Measurements from ENCODE around the gene APOA4. TPM values are rescaled to one million over a fixed set of nuclear protein-coding genes. Genes with fewer than 3 reads are reported as not detected.
"Not testable (repeated sequence)": the region's sequence is repeated elsewhere in the genome, so short reads cannot be mapped to it uniquely, and the experiment has no call there.

Gene APOA4
- total RNA-seq, 2 experiments from 2014 or later = not detected

- Mint-ChIP-seq H3K4me1 (ENCODE audit: low read depth) (peaks cover 12% of the 10 kb centered on the region), H3K4me3 (peak overlapping the region; percentile 63), H3K27me3 (no peaks in the 10 kb centered on the region), H3K9me3 (no peaks in the 10 kb centered on the region), H3K36me3 (no peaks in the 10 kb centered on the region), H3K27ac (no peak overlapping the region)
- ChIA-PET POLR2A (interaction anchor here (0.5 to 2.0 kb wide), 14 partner anchors 15 to 308 kb away, joined by 3 to 9 read pairs (median 4); partner anchors contain the start of genes APOA5, BUD13, PAFAH1B2 and ZPR1), CTCF (interaction anchor here (0.7 to 3.4 kb wide), 53 partner anchors 8 to 396 kb away, joined by 3 to 187 read pairs (median 4); partner anchors contain the start of genes APOA4, APOA5, BUD13 and PAFAH1B2)
- intact Hi-C loops (cut with micrococcal nuclease) = loop anchor here (1.0 to 5.0 kb wide), 2 partner anchors 45 to 104 kb away; partner anchors contain the start of gene APOA5
- DNase-seq = peak; percentile 88
Measured at GRCh38 chr11:116835791-116836631, 12.9 kb upstream of the APOA4 start.

GRCh38 chr11:116835042-116835772, 12.1 kb upstream of the APOA4 start:
- Mint-ChIP-seq H3K27me3 (no peaks in the 10 kb centered on the region), H3K4me3 (peak overlapping the region; percentile 63), H3K36me3 (no peaks in the 10 kb centered on the region), H3K27ac (no peak overlapping the region), H3K4me1 (ENCODE audit: low read depth) (peaks cover 12% of the 10 kb centered on the region), H3K9me3 (no peaks in the 10 kb centered on the region)
- ChIA-PET POLR2A (interaction anchor here (0.5 to 2.0 kb wide), 10 partner anchors 16 to 309 kb away, joined by 3 to 9 read pairs (median 4); partner anchors contain the start of genes APOA5, PAFAH1B2 and ZPR1), CTCF (interaction anchor here (0.7 to 3.4 kb wide), 48 partner anchors 9 to 397 kb away, joined by 3 to 187 read pairs (median 5); partner anchors contain the start of genes APOA4, APOA5, BUD13 and PAFAH1B2)
- intact Hi-C loops (cut with micrococcal nuclease) = loop anchor here (5.0 kb wide), 1 partner anchor 103 kb away; no protein-coding TSS in a partner anchor
- DNase-seq = no peak

GRCh38 chr11:116834535-116835041, 11.5 kb upstream of the APOA4 start:
- H3K9me3 Mint-ChIP-seq, H3K4me3 Mint-ChIP-seq, H3K27ac Mint-ChIP-seq, H3K36me3 Mint-ChIP-seq, DNase-seq, H3K27me3 Mint-ChIP-seq, POLR2A ChIA-PET: not testable (repeated sequence)
- H3K4me1 Mint-ChIP-seq (ENCODE audit: low read depth) = peaks cover 12% of the 10 kb centered on the region
- intact Hi-C loops (cut with micrococcal nuclease) = loop anchor here (5.0 kb wide), 1 partner anchor 102 kb away; no protein-coding TSS in a partner anchor
- CTCF ChIA-PET = interaction anchor here (2.3 to 3.4 kb wide), 2 partner anchors 44 to 92 kb away, joined by 14 to 187 read pairs; partner anchors contain the start of genes APOA5 and ZPR1

DNA sequence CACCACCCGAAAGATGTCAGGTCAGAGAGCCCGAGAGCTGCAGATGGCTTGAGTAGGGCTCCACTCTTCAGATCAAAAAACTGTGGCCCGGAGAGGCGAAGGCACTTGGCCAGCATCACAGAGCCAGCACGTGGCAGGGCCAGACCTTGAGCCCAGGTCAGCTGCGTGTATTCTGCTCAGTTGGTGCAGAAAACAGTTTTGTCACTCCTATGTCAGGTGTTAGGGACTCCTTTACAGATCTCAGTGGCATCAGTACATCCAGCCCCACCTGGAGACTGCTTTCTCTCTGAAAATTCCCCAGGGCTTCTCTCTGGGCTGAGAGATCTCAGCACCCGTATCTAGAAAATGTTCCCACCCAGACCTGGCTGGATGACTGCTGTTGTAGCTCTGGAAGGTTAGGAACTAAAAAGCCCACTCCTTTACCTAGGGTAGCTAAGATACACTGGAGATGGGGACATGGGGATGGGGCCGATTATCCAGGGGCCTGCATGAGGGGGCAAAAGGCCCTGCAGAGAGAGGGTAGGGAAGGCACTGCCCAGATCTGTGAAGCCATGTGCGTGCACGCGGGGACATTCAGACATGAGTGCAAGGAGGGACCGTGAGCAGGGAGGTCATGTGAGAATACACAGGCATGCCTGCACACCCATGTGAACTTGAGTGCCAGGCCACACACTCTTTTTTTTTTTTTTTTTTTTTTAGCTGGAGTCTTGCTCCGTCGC, 10.9 kb upstream of the APOA4 start:
- ChIA-PET POLR2A (interaction anchor here (0.7 kb wide), 1 partner anchor 115 kb away, joined by 3 read pairs; no protein-coding TSS in a partner anchor), CTCF (interaction anchor here (2.0 kb wide), 1 partner anchor 43 kb away, joined by 11 read pairs; the partner anchor contains the start of gene APOA5)
- DNase-seq = no peak
- Mint-ChIP-seq H3K4me1 (ENCODE audit: low read depth) (peaks cover 12% of the 10 kb centered on the region), H3K36me3 (no peaks in the 10 kb centered on the region), H3K27ac (no peak overlapping the region), H3K4me3 (no peak overlapping the region), H3K27me3 (no peaks in the 10 kb centered on the region), H3K9me3 (no peaks in the 10 kb centered on the region)
- intact Hi-C loops (cut with micrococcal nuclease) = no loop called here

DNA sequence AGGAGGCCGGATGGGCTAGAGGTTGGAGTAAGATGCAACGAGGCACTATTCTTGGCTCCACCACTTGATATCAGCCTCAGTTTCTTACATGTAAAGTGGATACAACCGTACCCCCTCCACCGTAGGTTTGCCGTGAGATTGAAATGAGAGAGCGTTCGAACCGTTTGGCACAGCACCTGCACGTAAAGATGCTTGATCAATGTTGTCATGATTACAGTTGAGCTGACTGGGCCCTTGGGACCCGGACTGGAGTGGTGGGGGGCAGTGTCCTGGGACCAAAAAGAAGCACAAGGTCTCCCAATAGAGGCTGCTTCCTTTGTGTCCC, 10.3 kb upstream of the APOA4 start:
- H3K4me1 Mint-ChIP-seq (ENCODE audit: low read depth) = peaks cover 12% of the 10 kb centered on the region
- ChIA-PET POLR2A (interaction anchor here (0.7 kb wide), 1 partner anchor 115 kb away, joined by 3 read pairs; no protein-coding TSS in a partner anchor), CTCF (interaction anchor here (2.0 kb wide), 1 partner anchor 43 kb away, joined by 11 read pairs; the partner anchor contains the start of gene APOA5)
- no peaks in the 10 kb centered on the region for H3K36me3 Mint-ChIP-seq
- H3K4me3 Mint-ChIP-seq = no peak overlapping the region
- H3K27me3 Mint-ChIP-seq = no peaks in the 10 kb centered on the region
- intact Hi-C loops (cut with micrococcal nuclease) = no loop called here
- no peaks in the 10 kb centered on the region for H3K9me3 Mint-ChIP-seq
- H3K27ac Mint-ChIP-seq = no peak overlapping the region
- DNase-seq = no peak

DNA sequence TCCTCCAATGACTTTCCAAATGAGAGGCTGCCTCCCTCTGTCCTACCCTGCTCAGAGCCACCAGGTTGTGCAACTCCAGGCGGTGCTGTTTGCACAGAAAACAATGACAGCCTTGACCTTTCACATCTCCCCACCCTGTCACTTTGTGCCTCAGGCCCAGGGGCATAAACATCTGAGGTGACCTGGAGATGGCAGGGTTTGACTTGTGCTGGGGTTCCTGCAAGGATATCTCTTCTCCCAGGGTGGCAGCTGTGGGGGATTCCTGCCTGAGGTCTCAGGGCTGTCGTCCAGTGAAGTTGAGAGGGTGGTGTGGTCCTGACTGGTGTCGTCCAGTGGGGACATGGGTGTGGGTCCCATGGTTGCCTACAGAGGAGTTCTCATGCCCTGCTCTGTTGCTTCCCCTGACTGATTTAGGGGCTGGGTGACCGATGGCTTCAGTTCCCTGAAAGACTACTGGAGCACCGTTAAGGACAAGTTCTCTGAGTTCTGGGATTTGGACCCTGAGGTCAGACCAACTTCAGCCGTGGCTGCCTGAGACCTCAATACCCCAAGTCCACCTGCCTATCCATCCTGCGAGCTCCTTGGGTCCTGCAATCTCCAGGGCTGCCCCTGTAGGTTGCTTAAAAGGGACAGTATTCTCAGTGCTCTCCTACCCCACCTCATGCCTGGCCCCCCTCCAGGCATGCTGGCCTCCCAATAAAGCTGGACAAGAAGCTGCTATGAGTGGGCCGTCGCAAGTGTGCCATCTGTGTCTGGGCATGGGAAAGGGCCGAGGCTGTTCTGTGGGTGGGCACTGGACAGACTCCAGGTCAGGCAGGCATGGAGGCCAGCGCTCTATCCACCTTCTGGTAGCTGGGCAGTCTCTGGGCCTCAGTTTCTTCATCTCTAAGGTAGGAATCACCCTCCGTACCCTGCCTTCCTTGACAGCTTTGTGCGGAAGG, 9.5 kb upstream of the APOA4 start:
- no peak for DNase-seq
- H3K27ac Mint-ChIP-seq = no peak overlapping the region
- H3K9me3 Mint-ChIP-seq = no peaks in the 10 kb centered on the region
- intact Hi-C loops (cut with micrococcal nuclease) = no loop called here
- H3K4me3 Mint-ChIP-seq = no peak overlapping the region
- H3K27me3 Mint-ChIP-seq = no peaks in the 10 kb centered on the region
- H3K4me1 Mint-ChIP-seq (ENCODE audit: low read depth) = peaks cover 12% of the 10 kb centered on the region
- POLR2A ChIA-PET = interaction anchor here (0.7 kb wide), 1 partner anchor 114 kb away, joined by 3 read pairs; no protein-coding TSS in a partner anchor
- CTCF ChIA-PET = interaction anchor here (2.0 kb wide), 1 partner anchor 42 kb away, joined by 11 read pairs; the partner anchor contains the start of gene APOA5
- H3K36me3 Mint-ChIP-seq = no peaks in the 10 kb centered on the region

DNA sequence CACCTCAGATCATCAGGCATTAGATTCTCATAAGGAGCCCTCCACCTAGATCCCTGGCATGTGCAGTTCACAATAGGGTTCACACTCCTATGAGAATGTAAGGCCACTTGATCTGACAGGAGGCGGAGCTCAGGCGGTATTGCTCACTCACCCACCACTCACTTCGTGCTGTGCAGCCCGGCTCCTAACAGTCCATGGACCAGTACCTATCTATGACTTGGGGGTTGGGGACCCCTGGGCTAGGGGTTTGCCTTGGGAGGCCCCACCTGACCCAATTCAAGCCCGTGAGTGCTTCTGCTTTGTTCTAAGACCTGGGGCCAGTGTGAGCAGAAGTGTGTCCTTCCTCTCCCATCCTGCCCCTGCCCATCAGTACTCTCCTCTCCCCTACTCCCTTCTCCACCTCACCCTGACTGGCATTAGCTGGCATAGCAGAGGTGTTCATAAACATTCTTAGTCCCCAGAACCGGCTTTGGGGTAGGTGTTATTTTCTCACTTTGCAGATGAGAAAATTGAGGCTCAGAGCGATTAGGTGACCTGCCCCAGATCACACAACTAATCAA, 8.8 kb upstream of the APOA4 start:
- no peak overlapping the region for H3K4me3 Mint-ChIP-seq
- no peaks in the 10 kb centered on the region for H3K9me3 Mint-ChIP-seq
- H3K4me1 Mint-ChIP-seq (ENCODE audit: low read depth) = peaks cover 12% of the 10 kb centered on the region
- DNase-seq = no peak
- H3K27me3 Mint-ChIP-seq = no peaks in the 10 kb centered on the region
- H3K36me3 Mint-ChIP-seq = no peaks in the 10 kb centered on the region
- intact Hi-C loops (cut with micrococcal nuclease) = no loop called here
- ChIA-PET POLR2A (no interaction called here), CTCF (no interaction called here)
- no peak overlapping the region for H3K27ac Mint-ChIP-seq

GRCh38 chr11:116830184-116830912, 7.2 kb upstream of the APOA4 start:
- H3K4me3 Mint-ChIP-seq = no peak overlapping the region
- no peaks in the 10 kb centered on the region for H3K9me3 Mint-ChIP-seq
- H3K27ac Mint-ChIP-seq = no peak overlapping the region
- intact Hi-C loops (cut with micrococcal nuclease) = no loop called here
- no peak for DNase-seq
- H3K36me3 Mint-ChIP-seq = no peaks in the 10 kb centered on the region
- H3K4me1 Mint-ChIP-seq (ENCODE audit: low read depth) = peaks cover 4% of the 10 kb centered on the region
- no peaks in the 10 kb centered on the region for H3K27me3 Mint-ChIP-seq
- CTCF ChIA-PET = no interaction called here
- POLR2A ChIA-PET = no interaction called here

DNA sequence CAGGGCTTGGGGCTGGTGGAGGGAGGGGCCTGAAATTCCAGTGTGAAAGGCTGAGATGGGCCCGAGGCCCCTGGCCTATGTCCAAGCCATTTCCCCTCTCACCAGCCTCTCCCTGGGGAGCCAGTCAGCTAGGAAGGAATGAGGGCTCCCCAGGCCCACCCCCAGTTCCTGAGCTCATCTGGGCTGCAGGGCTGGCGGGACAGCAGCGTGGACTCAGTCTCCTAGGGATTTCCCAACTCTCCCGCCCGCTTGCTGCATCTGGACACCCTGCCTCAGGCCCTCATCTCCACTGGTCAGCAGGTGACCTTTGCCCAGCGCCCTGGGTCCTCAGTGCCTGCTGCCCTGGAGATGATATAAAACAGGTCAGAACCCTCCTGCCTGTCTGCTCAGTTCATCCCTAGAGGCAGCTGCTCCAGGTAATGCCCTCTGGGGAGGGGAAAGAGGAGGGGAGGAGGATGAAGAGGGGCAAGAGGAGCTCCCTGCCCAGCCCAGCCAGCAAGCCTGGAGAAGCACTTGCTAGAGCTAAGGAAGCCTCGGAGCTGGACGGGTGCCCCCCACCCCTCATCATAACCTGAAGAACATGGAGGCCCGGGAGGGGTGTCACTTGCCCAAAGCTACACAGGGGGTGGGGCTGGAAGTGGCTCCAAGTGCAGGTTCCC, 6.5 kb upstream of the APOA4 start, which contains the start of gene APOC3:
TSS of gene APOC3 (plus strand) at position 383 of the 659 bp plus-strand sequence. CDS start 676 bp downstream, outside the sequence.
- no peaks in the 10 kb centered on the region for H3K36me3 Mint-ChIP-seq
- H3K27ac Mint-ChIP-seq = no peak within 1 kb of the TSS
- peaks cover under 1% of the 10 kb centered on the region for H3K4me1 Mint-ChIP-seq (ENCODE audit: low read depth)
- POLR2A ChIA-PET = no interaction called here
- CTCF ChIA-PET = no interaction called here
- H3K4me3 Mint-ChIP-seq = no peak within 1 kb of the TSS
- H3K9me3 Mint-ChIP-seq = no peaks in the 10 kb centered on the region
- H3K27me3 Mint-ChIP-seq = no peaks in the 10 kb centered on the region
- no peak for DNase-seq
- intact Hi-C loops (cut with micrococcal nuclease) = no loop called here
